ENCODE results near the gene USP17L19. TPM values are rescaled to one million over a fixed set of nuclear protein-coding genes. Genes with fewer than 3 reads are reported as not detected.
"Not testable (repeated sequence)": the region's sequence is repeated elsewhere in the genome, so short reads cannot be mapped to it uniquely, and the experiment has no call there.

Gene USP17L19
- total RNA-seq, 2 donors from 2014 or later: not detected

DNA sequence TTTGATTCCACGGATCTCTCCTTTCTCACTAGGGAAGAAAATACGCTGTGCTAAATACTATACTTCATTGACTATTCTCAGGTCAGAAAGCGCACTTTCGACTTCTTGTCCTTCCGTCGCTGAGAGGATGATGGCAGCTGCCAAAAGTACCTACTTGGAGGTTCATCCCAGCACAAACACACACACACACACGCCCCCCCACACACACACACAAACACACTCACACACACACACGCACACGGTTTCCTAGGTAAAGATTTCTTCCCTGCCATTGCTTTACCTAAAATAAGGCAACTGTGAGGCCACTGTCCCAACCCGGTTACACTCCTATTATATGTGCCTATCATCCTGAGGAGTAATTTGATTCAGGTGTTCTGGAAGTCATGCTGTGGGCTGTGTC lies 18.5 kb downstream of the USP17L19 start:
- not testable (repeated sequence) for H3K9me3 Mint-ChIP-seq; H3K4me1 Mint-ChIP-seq (ENCODE audit: low read depth in 2 of 2); H3K4me3 Mint-ChIP-seq; H3K36me3 Mint-ChIP-seq; H3K27ac Mint-ChIP-seq; H3K27me3 Mint-ChIP-seq; ATAC-seq
- DNase-seq (ENCODE audit: low spot score): peak; percentile 60

Other genes with a start within 250 kb of the USP17L19 start
- not detected for gene FAM90A26, start 83.0 kb upstream of the USP17L19 start, total RNA-seq
- not detected for gene USP17L10, start 42.7 kb upstream of the USP17L19 start, total RNA-seq
- not detected for gene USP17L11, start 38.0 kb upstream of the USP17L19 start, total RNA-seq
- not detected for gene USP17L12, start 33.2 kb upstream of the USP17L19 start, total RNA-seq
- not detected for gene USP17L13, start 28.5 kb upstream of the USP17L19 start, total RNA-seq
- gene USP17L15, start 19.0 kb upstream of the USP17L19 start, total RNA-seq: not detected
- gene USP17L17, start 9.5 kb upstream of the USP17L19 start, total RNA-seq: not detected
- gene USP17L18, start 4.7 kb upstream of the USP17L19 start, total RNA-seq: not detected
- gene USP17L20, start 4.7 kb downstream of the USP17L19 start, total RNA-seq: not detected
- gene USP17L21, start 9.5 kb downstream of the USP17L19 start, total RNA-seq: not detected
- gene USP17L22, start 14.2 kb downstream of the USP17L19 start, total RNA-seq: not detected
- gene USP17L24, start 71.8 kb downstream of the USP17L19 start, total RNA-seq: not detected
- gene USP17L25, start 76.5 kb downstream of the USP17L19 start, total RNA-seq: not detected
- gene USP17L26, start 81.3 kb downstream of the USP17L19 start, total RNA-seq: not detected
- not detected for gene USP17L5, start 86.0 kb downstream of the USP17L19 start, total RNA-seq
- gene USP17L27, start 90.8 kb downstream of the USP17L19 start, total RNA-seq: not detected
- not detected for gene USP17L28, start 95.5 kb downstream of the USP17L19 start, total RNA-seq
- not detected for gene USP17L29, start 100.3 kb downstream of the USP17L19 start, total RNA-seq
- not detected for gene USP17L30, start 109.8 kb downstream of the USP17L19 start, total RNA-seq
- gene DEFB131A, start 191.0 kb downstream of the USP17L19 start, total RNA-seq: not detected

Data from natural killer cell treated with Interleukin-12 subunit alpha and Interleukin-12 subunit beta and Interleukin-15 and Interleukin-18, amount 100 ng/mL, for 72 hours (primary cell).